Memory B cell (primary cell): ENCODE measurements around the gene EML5.

Experiments
- ATAC-seq: fragments of 150-1000 bp; cut with Tn5 transposase; 2 replicates; pipeline ENCODE4 v1.10.0; 2021; ENCODE audit warnings: low read depth, mild to moderate bottlenecking, moderate library complexity
- DNase-seq, 2 donors: peaks; one replicate each; pipeline ENCODE4 v3.0.0; 2022; ENCODE audit warnings: low spot score in 2 of 2
- H3K27ac Mint-ChIP-seq: one replicate; pipeline ENCODE4 v1.8.0; 2022; ENCODE audit warnings: mild to moderate bottlenecking, moderate library complexity, mixed read lengths
- H3K27me3 Mint-ChIP-seq: one replicate; pipeline ENCODE4 v1.8.0; 2022; ENCODE audit warnings: mixed read lengths
- H3K36me3 Mint-ChIP-seq: one replicate; pipeline ENCODE4 v1.8.0; 2022; ENCODE audit warnings: mild to moderate bottlenecking, mixed read lengths
- H3K4me1 Mint-ChIP-seq: one replicate; pipeline ENCODE4 v1.8.0; 2022; ENCODE audit warnings: mixed read lengths
- H3K4me3 Mint-ChIP-seq: one replicate; pipeline ENCODE4 v1.8.0; 2022; ENCODE audit warnings: mild to moderate bottlenecking, moderate library complexity, mixed read lengths
- H3K9me3 Mint-ChIP-seq: one replicate; pipeline ENCODE4 v1.8.0; 2022; ENCODE audit warnings: mixed read lengths

Gene EML5

GRCh38 chr14:88660056-88660455, 132.7 kb downstream of the EML5 start:
- no peak for DNase-seq
- H3K4me3 Mint-ChIP-seq: no peak overlapping the region
- H3K27ac Mint-ChIP-seq: no peak overlapping the region
- no peaks in the 10 kb centered on the region for H3K9me3 Mint-ChIP-seq
- no peak for ATAC-seq
- H3K27me3 Mint-ChIP-seq: no peaks in the 10 kb centered on the region
- no peaks in the 10 kb centered on the region for H3K4me1 Mint-ChIP-seq
- peaks cover 17% of the 10 kb centered on the region for H3K36me3 Mint-ChIP-seq

DNA sequence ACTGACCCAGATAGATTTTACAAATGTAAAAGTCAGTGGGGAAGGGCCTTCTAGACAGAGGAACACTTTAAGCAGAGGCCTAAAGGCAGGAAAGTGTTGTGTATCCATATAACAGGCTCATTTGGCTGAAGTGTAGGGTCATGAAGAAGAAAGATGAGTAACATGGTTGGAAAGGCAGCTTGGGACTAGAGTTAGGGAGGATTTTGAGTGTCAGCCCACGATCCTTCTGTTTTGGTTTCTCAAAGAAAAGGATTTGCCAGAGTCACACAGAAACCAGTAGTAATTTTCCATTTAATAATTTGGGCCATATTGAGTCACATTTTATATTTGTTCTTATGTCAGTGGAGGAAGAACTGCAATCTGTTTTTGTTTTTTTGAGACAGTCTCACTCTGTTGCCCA, 153.5 kb downstream of the EML5 start:
- ATAC-seq (no peak), DNase-seq (no peak)
- Mint-ChIP-seq H3K36me3 (peaks cover 38% of the 10 kb centered on the region), H3K27ac (no peak overlapping the region), H3K27me3 (no peaks in the 10 kb centered on the region), H3K4me3 (no peak overlapping the region), H3K9me3 (peaks cover 8% of the 10 kb centered on the region), H3K4me1 (no peaks in the 10 kb centered on the region)

DNA sequence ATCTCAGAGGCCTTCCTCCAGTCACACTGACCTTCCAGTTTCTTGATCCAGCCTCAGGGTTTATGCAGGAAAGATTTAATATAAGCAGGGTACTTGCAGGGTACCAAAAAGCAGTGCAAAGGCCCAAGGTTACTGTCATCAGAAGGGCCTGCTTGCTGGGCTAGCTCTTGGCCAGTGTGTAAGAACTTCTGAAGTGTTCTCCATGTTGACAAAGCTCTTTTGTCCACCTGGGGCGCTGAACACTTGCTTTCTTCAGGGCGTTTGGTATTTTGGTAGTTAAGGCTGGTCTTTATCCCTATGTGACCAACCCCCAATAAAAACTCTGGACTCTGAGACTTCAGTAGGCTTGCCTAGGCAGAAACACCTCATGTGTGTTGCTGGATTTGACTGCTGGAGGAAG, 160.2 kb downstream of the EML5 start:
- Mint-ChIP-seq H3K27ac (no peak overlapping the region), H3K27me3 (no peaks in the 10 kb centered on the region), H3K4me3 (no peak overlapping the region), H3K36me3 (peaks cover 17% of the 10 kb centered on the region), H3K9me3 (no peaks in the 10 kb centered on the region), H3K4me1 (no peaks in the 10 kb centered on the region)
- ATAC-seq (no peak), DNase-seq (no peak)

DNA sequence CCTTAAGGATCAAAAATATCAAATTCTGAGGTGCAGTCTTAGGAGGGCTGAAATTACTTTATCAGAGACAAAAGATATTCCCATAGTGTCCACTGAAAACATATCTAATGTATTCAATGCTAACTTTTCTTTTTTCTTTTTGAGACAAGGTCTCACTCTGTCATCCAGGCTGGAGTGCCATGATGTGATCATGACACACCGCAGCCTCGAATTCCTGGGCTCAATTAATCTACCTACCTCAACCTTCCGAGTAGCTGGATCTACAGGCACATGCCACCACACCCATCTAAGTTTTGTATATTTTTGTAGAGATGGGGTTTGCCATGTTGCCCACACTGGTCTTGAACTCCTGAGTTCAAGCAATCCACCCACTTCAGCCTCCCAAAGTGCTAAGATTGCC, 161.7 kb downstream of the EML5 start:
- Mint-ChIP-seq H3K27me3 (no peaks in the 10 kb centered on the region), H3K27ac (no peak overlapping the region), H3K9me3 (no peaks in the 10 kb centered on the region), H3K4me3 (no peak overlapping the region), H3K4me1 (no peaks in the 10 kb centered on the region), H3K36me3 (peaks cover 13% of the 10 kb centered on the region)
- ATAC-seq: no peak
- DNase-seq: no peak

DNA sequence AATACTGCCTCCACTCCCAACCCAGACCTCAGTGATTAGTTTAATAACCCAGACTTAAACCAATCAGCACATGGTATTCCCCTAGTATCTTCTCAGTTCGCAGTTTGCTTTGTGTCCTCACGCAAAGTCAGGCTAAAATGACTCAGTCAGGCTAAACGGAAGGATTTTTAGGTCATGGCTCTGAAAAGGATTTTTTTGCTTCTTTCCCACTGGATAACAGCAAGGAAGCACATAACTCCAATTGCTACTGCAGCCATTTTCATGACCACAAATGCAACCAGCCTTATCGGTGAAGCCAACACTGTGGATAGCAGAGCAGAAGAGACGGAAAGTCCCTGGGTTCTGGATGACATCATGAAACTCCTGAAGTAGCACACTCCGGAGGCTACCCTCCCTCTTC, 162.2 kb downstream of the EML5 start:
- no peak overlapping the region for H3K27ac Mint-ChIP-seq
- no peaks in the 10 kb centered on the region for H3K27me3 Mint-ChIP-seq
- H3K9me3 Mint-ChIP-seq: no peaks in the 10 kb centered on the region
- DNase-seq (no peak), ATAC-seq (no peak)
- H3K36me3 Mint-ChIP-seq: peaks cover 8% of the 10 kb centered on the region
- H3K4me1 Mint-ChIP-seq: no peaks in the 10 kb centered on the region
- no peak overlapping the region for H3K4me3 Mint-ChIP-seq

GRCh38 chr14:88628462-88628861, 164.3 kb downstream of the EML5 start:
- Mint-ChIP-seq H3K4me1 (no peaks in the 10 kb centered on the region), H3K27ac (no peak overlapping the region), H3K36me3 (peaks cover 12% of the 10 kb centered on the region), H3K9me3 (no peaks in the 10 kb centered on the region), H3K4me3 (no peak overlapping the region), H3K27me3 (no peaks in the 10 kb centered on the region)
- no peak for DNase-seq
- no peak for ATAC-seq

DNA sequence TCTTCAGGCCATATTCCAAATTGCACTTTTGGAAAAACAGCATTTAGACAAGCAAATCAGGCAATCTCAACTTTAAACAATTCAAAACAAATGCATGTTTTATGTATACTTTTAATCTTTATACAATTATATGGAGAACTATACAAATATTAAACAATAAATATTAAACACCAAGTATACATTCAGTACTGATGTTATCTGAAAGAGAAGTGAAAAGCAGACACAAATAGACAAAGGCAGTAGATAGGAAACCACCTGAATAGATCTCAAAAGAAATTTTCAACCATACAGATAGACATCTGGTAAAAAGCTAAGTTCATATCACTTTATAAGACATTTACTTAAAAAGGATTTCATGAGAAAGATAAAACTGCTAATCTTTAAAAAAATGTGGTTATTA, 164.7 kb downstream of the EML5 start:
- no peak for ATAC-seq

GRCh38 chr14:88625671-88626070, 167.1 kb downstream of the EML5 start:
- H3K4me3 Mint-ChIP-seq: no peak overlapping the region
- H3K27ac Mint-ChIP-seq: no peak overlapping the region
- ATAC-seq (no peak), DNase-seq (no peak)
- H3K27me3 Mint-ChIP-seq: no peaks in the 10 kb centered on the region
- no peaks in the 10 kb centered on the region for H3K4me1 Mint-ChIP-seq
- H3K36me3 Mint-ChIP-seq: peaks cover 11% of the 10 kb centered on the region
- H3K9me3 Mint-ChIP-seq: no peaks in the 10 kb centered on the region

More for the DNA sequence above, 164.7 kb downstream of the EML5 start:
- no peak overlapping the region for H3K27ac Mint-ChIP-seq
- peaks cover 13% of the 10 kb centered on the region for H3K36me3 Mint-ChIP-seq
- no peak for DNase-seq
- H3K4me3 Mint-ChIP-seq: no peak overlapping the region
- no peaks in the 10 kb centered on the region for H3K4me1 Mint-ChIP-seq
- H3K9me3 Mint-ChIP-seq: no peaks in the 10 kb centered on the region
- H3K27me3 Mint-ChIP-seq: no peaks in the 10 kb centered on the region

DNA sequence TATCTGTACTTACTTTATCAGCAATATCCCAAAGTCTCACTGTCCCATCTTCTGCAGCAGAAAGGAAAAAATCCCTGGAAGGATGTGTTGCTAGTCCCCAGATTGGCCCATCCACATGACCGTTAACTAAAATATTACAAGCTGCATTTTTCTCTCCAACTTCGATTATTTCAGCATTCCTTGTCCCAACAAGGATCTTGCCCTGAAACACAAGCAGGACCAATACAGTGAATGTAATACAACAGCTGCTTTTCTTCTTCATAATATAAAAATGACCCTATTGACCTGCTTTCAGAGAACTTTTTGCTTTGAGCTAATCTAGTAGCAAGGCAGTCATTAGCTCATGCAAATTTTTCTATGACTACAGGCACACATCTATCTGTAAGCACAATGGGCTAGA, 171.7 kb downstream of the EML5 start:
- Mint-ChIP-seq H3K4me3 (no peak overlapping the region), H3K36me3 (peaks cover 13% of the 10 kb centered on the region)
- no peak for ATAC-seq

DNA sequence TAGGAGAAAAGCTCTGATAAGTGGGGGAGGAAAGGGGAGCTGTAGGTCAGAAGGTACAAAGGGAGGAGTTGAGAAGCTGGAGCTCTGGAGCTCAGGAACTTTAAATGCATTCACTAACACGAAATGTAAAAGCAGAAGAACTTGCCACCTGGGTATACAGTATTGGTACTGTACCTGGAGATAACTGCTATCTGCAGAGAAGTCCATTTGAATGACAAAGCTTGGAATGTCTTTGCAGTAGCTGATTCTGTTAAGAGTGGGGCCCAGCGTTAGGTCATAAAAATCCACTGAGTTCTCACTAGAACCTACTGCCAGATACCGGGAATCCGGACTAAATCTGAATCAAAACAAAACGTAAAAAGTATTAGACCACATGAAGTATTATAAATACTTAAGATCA, 174.3 kb downstream of the EML5 start:
- no peaks in the 10 kb centered on the region for H3K27me3 Mint-ChIP-seq
- DNase-seq (no peak), ATAC-seq (no peak)
- H3K27ac Mint-ChIP-seq: no peak overlapping the region
- H3K4me3 Mint-ChIP-seq: no peak overlapping the region
- peaks cover 8% of the 10 kb centered on the region for H3K36me3 Mint-ChIP-seq
- peaks cover 1% of the 10 kb centered on the region for H3K4me1 Mint-ChIP-seq
- no peaks in the 10 kb centered on the region for H3K9me3 Mint-ChIP-seq

More for the DNA sequence above, 171.7 kb downstream of the EML5 start:
- Mint-ChIP-seq H3K9me3 (no peaks in the 10 kb centered on the region), H3K27ac (no peak overlapping the region), H3K4me1 (no peaks in the 10 kb centered on the region), H3K27me3 (no peaks in the 10 kb centered on the region)
- DNase-seq: no peak

DNA sequence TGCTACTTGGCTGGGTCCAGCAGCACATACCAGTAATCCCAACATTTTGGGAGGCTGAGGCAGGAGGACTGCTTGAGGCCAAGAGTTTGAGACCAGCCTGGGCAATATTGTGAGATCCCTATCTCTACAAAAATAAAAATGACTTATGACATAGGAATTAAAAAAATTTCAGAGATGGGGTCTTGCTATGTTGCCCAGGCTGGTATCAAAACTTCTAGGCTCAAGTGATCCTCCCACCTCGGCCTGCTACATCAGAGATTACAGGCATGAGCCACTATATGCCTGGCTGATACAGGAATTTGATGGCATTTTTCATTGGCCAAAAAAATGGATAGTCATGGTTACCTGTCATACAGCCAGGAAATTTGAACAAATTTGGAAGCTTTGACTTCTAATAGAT, 175.3 kb downstream of the EML5 start:
- no peaks in the 10 kb centered on the region for H3K9me3 Mint-ChIP-seq
- H3K36me3 Mint-ChIP-seq: peaks cover 7% of the 10 kb centered on the region
- H3K27ac Mint-ChIP-seq: no peak overlapping the region
- no peaks in the 10 kb centered on the region for H3K27me3 Mint-ChIP-seq
- H3K4me1 Mint-ChIP-seq: peaks cover 6% of the 10 kb centered on the region
- H3K4me3 Mint-ChIP-seq: no peak overlapping the region
- no peak for ATAC-seq
- DNase-seq: no peak

GRCh38 chr14:88616697-88617096, 176.1 kb downstream of the EML5 start:
- DNase-seq (no peak), ATAC-seq (no peak)
- peaks cover 9% of the 10 kb centered on the region for H3K36me3 Mint-ChIP-seq
- no peaks in the 10 kb centered on the region for H3K9me3 Mint-ChIP-seq
- H3K27ac Mint-ChIP-seq: no peak overlapping the region
- H3K4me1 Mint-ChIP-seq: peaks cover 6% of the 10 kb centered on the region
- no peak overlapping the region for H3K4me3 Mint-ChIP-seq
- no peaks in the 10 kb centered on the region for H3K27me3 Mint-ChIP-seq

GRCh38 chr14:88614218-88614907, 178.4 kb downstream of the EML5 start:
- DNase-seq (no peak), ATAC-seq (no peak)
- H3K27me3 Mint-ChIP-seq: no peaks in the 10 kb centered on the region
- H3K27ac Mint-ChIP-seq: no peak overlapping the region
- peaks cover 6% of the 10 kb centered on the region for H3K4me1 Mint-ChIP-seq
- no peaks in the 10 kb centered on the region for H3K9me3 Mint-ChIP-seq
- no peak overlapping the region for H3K4me3 Mint-ChIP-seq
- peaks cover 21% of the 10 kb centered on the region for H3K36me3 Mint-ChIP-seq

DNA sequence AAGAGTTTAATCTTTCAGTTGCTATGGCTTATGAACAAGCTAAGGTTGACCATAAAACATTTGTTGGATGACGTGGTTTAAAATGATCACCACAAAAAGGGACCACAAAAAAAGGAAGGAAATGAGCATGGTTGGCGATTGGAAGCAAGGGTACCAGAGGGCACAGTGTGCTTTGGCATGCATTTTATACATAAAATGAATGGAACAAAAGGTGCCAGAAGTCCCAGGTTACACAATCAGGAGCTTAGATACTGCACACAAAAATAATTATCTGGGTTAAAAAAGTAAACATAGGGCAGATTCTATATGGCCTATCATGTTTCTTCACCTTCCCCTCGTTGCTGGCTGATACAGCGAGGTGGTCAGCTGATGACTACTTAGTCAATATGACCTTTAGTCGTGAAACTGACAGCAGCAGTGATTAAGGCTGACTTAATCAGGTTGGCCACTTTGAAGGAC, 179.2 kb downstream of the EML5 start:
- Mint-ChIP-seq H3K27me3 (no peaks in the 10 kb centered on the region), H3K4me3 (no peak overlapping the region), H3K27ac (no peak overlapping the region), H3K4me1 (peaks cover 6% of the 10 kb centered on the region), H3K9me3 (no peaks in the 10 kb centered on the region), H3K36me3 (peaks cover 25% of the 10 kb centered on the region)
- DNase-seq (no peak), ATAC-seq (peak; percentile 85)

- no peak overlapping the region for H3K27ac Mint-ChIP-seq
- DNase-seq (no peak), ATAC-seq (no peak)
- H3K9me3 Mint-ChIP-seq: no peaks in the 10 kb centered on the region
- no peak overlapping the region for H3K4me3 Mint-ChIP-seq
- peaks cover 29% of the 10 kb centered on the region for H3K36me3 Mint-ChIP-seq
- H3K27me3 Mint-ChIP-seq: no peaks in the 10 kb centered on the region
- peaks cover 8% of the 10 kb centered on the region for H3K4me1 Mint-ChIP-seq
Observed at GRCh38 chr14:88612981-88613380, 179.8 kb downstream of the EML5 start.
